Smooth muscle cell (in vitro differentiated cells): ENCODE results near the gene GNA12. TPM values are rescaled to one million over a fixed set of nuclear protein-coding genes. Genes with fewer than 3 reads are reported as not detected.
A peak's percentile ranks its signal among the peaks of the same experiment; 100 is the strongest.

ENCODE experiments used
- DNase-seq: peaks from one replicate; lab custom pipeline; 2025; ENCODE audit not compliant: unreplicated experiment; lab: John Stamatoyannopoulos, UW
- H2AFZ ChIP-seq: fragments of 200-600 bp; sonication (generic); 2 replicates; pipeline ENCODE4 v1.6.0; 2016; ENCODE audit warnings: antibody characterized with exemption, low read depth, mild to moderate bottlenecking
- H3F3A ChIP-seq: fragments of 200-600 bp; sonication (generic); 2 replicates; pipeline ENCODE4 v1.6.0; 2017; ENCODE audit warnings: antibody characterized with exemption, low read depth
- H3K27ac ChIP-seq: fragments of 200-600 bp; sonication (generic); 2 replicates; pipeline ENCODE4 v1.5.1; 2016; ENCODE audit warnings: low read depth, mild to moderate bottlenecking
- H3K27me3 ChIP-seq: fragments of 200-600 bp; sonication (generic); 2 replicates; pipeline ENCODE4 v1.6.1; 2016; ENCODE audit warnings: low read depth, mild to moderate bottlenecking
- H3K36me3 ChIP-seq: fragments of 200-600 bp; sonication (generic); 2 replicates; pipeline ENCODE4 v1.5.1; 2016; ENCODE audit warnings: low read depth
- H3K4me1 ChIP-seq: fragments of 200-600 bp; sonication (generic); 2 replicates; pipeline ENCODE4 v1.5.1; 2016; ENCODE audit warnings: low read depth
- H3K4me2 ChIP-seq: fragments of 200-600 bp; sonication (generic); 2 replicates; pipeline ENCODE4 v1.6.0; 2016; ENCODE audit warnings: mild to moderate bottlenecking
- H3K4me3 ChIP-seq: fragments of 200-600 bp; sonication (generic); 2 replicates; pipeline ENCODE4 v1.5.1; 2016; ENCODE audit warnings: mild to moderate bottlenecking
- H3K79me2 ChIP-seq: fragments of 200-600 bp; sonication (generic); 2 replicates; pipeline ENCODE4 v1.6.0; 2016; ENCODE audit warnings: low read depth, mild to moderate bottlenecking
- H3K9ac ChIP-seq: fragments of 200-600 bp; sonication (generic); 2 replicates; pipeline ENCODE4 v1.6.0; 2016; ENCODE audit warnings: low read depth
- H3K9me3 ChIP-seq: fragments of 200-600 bp; sonication (generic); replicated peaks from 2 replicates; pipeline ENCODE4 v1.5.1; 2016; ENCODE audit warnings: low read depth
- H4K20me1 ChIP-seq: fragments of 200-600 bp; sonication (generic); 2 replicates; pipeline ENCODE4 v1.6.0; 2016; ENCODE audit warnings: low read depth
- CTCF ChIP-seq: fragments of 200-600 bp; sonication (generic); IDR thresholded peaks from 2 replicates; pipeline ENCODE4 v1.5.1; 2017; ENCODE audit warnings: borderline replicate concordance, mild to moderate bottlenecking, antibody characterized with exemption; ENCODE audit not compliant: insufficient read depth, poor library complexity, severe bottlenecking
- WGBS: methylation state at CpG from one replicate; pipeline ENCODE4 v1.1.7; 2016; ENCODE audit warnings: low lambda C conversion rate; 5-methylcytosine and 5-hydroxymethylcytosine counted together
- polyA plus RNA-seq: library from polyadenylated mRNA; unstranded; fragments of >200 nt; fragmentation: Nextera tagmentation; extraction: Ambion mirVana; gene quantifications from 2 replicates; pipeline ENCODE4 v1.2.1, GENCODE V29; 2016
- total RNA-seq: library from RNA; depleted of rRNA; stranded (reverse); fragments of >200 nt; gene quantifications from 2 replicates; pipeline ENCODE4 v1.2.3, GENCODE V29; 2014

Gene GNA12
- total and polyA plus RNA-seq, 2 experiments from 2014 or later, result 20.3 to 34.7 TPM

GRCh38 chr7:2807460-2807844 is 36.7 kb downstream of the GNA12 start:
- H3K9me3 ChIP-seq, result no peaks in the 10 kb centered on the region
- peak overlapping the region; percentile 45 for H3K4me2 ChIP-seq
- H3K9ac ChIP-seq, result no peak overlapping the region
- 50% methylated on average over 5 of the region's 5 CpGs for WGBS
- H3K79me2 ChIP-seq, result peaks cover 90% of the 10 kb centered on the region
- H3K36me3 ChIP-seq, result no peaks in the 10 kb centered on the region
- H2AFZ ChIP-seq, result no peak overlapping the region
- no peaks in the 10 kb centered on the region for H3K27me3 ChIP-seq
- peaks cover 11% of the 10 kb centered on the region for H3F3A ChIP-seq
- peaks cover 34% of the 10 kb centered on the region for H3K4me1 ChIP-seq
- H3K27ac ChIP-seq, result peak overlapping the region; percentile 71
- no peak for DNase-seq
- H3K4me3 ChIP-seq, result no peak overlapping the region
- peaks cover 77% of the 10 kb centered on the region for H4K20me1 ChIP-seq
- TF ChIP-seq CTCF, result no peak

GRCh38 chr7:2806571-2806970 is 37.5 kb downstream of the GNA12 start:
- Histone ChIP-seq H3K9me3 (no peaks in the 10 kb centered on the region), H3K4me3 (no peak overlapping the region), H3K79me2 (peaks cover 82% of the 10 kb centered on the region), H3K4me2 (peak overlapping the region; percentile 45), H4K20me1 (peaks cover 74% of the 10 kb centered on the region), H3K36me3 (no peaks in the 10 kb centered on the region), H3K27me3 (no peaks in the 10 kb centered on the region), H3K27ac (peak overlapping the region; percentile 71), H3F3A (peaks cover 13% of the 10 kb centered on the region), H3K9ac (no peak overlapping the region), H3K4me1 (peaks cover 43% of the 10 kb centered on the region), H2AFZ (no peak overlapping the region)
- no peak for DNase-seq
- WGBS, result 38% methylated on average over 5 of the region's 5 CpGs
- no peak for TF ChIP-seq CTCF

GRCh38 chr7:2805213-2805944 is 38.7 kb downstream of the GNA12 start:
- peak overlapping the region; percentile 90 for H3K27ac ChIP-seq
- H3K4me2 ChIP-seq, result peak overlapping the region; percentile 75
- 44% methylated on average over 18 of the region's 18 CpGs for WGBS
- no peaks in the 10 kb centered on the region for H3K27me3 ChIP-seq
- no peak overlapping the region for H2AFZ ChIP-seq
- peaks cover 51% of the 10 kb centered on the region for H3K4me1 ChIP-seq
- TF ChIP-seq CTCF, result no peak
- no peak overlapping the region for H3K4me3 ChIP-seq
- no peaks in the 10 kb centered on the region for H3K36me3 ChIP-seq
- no peak for DNase-seq
- no peaks in the 10 kb centered on the region for H3K9me3 ChIP-seq
- H3K79me2 ChIP-seq, result peaks cover 82% of the 10 kb centered on the region
- peaks cover 19% of the 10 kb centered on the region for H3F3A ChIP-seq
- H3K9ac ChIP-seq, result peak overlapping the region; percentile 58
- H4K20me1 ChIP-seq, result peaks cover 76% of the 10 kb centered on the region
